Astrocyte (in vitro differentiated cells and primary cell): ENCODE data around the gene SH3TC2. TPM values are rescaled to one million over a fixed set of nuclear protein-coding genes. Genes with fewer than 3 reads are reported as not detected.

Experiments used
- DNase-seq: peaks from one replicate; pipeline ENCODE4 v3.0.0-alpha.2; 2010; ENCODE audit warnings: low read depth
- FAIRE-seq: peaks from 2 replicates; lab custom pipeline; 2011; peaks lifted over from hg19 to GRCh38; lab: Jason Lieb, UNC
- H2AFZ ChIP-seq: 2 replicates; pipeline ENCODE4 v1.6.0; 2012; ENCODE audit warnings: low read depth, low read length, inconsistent platforms
- H3K27ac ChIP-seq: 2 replicates; pipeline ENCODE4 v1.5.1; 2011; ENCODE audit warnings: low read depth, low read length, inconsistent platforms
- H3K27me3 ChIP-seq: 2 replicates; pipeline ENCODE4 v1.6.0; 2011; ENCODE audit warnings: low read length, inconsistent platforms; ENCODE audit not compliant: insufficient read depth
- H3K36me3 ChIP-seq: 2 replicates; pipeline ENCODE4 v1.5.1; 2011; ENCODE audit warnings: low read length, inconsistent platforms; ENCODE audit not compliant: insufficient read depth
- H3K4me1 ChIP-seq: 2 replicates; pipeline ENCODE4 v1.5.1; 2011; ENCODE audit warnings: low read length, inconsistent platforms; ENCODE audit not compliant: insufficient read depth
- H3K4me2 ChIP-seq: 2 replicates; pipeline ENCODE4 v1.6.0; 2012; ENCODE audit warnings: low read length, inconsistent platforms
- H3K4me3 ChIP-seq: 2 replicates; pipeline ENCODE4 v1.5.1; 2011; ENCODE audit warnings: low read depth, mild to moderate bottlenecking, low read length, inconsistent platforms; ENCODE audit not compliant: insufficient read depth
- H3K79me2 ChIP-seq: 2 replicates; pipeline ENCODE4 v1.6.0; 2012; ENCODE audit warnings: mild to moderate bottlenecking, low read length, inconsistent platforms; ENCODE audit not compliant: insufficient read depth
- H3K9ac ChIP-seq: 2 replicates; pipeline ENCODE4 v1.6.0; 2012; ENCODE audit warnings: mild to moderate bottlenecking, low read length, inconsistent platforms
- H3K9me3 ChIP-seq: 2 replicates; pipeline ENCODE4 v1.5.1; 2012; ENCODE audit warnings: low read depth, mild to moderate bottlenecking, low read length, inconsistent platforms; ENCODE audit not compliant: insufficient read depth
- H4K20me1 ChIP-seq: 2 replicates; pipeline ENCODE4 v1.6.0; 2012; ENCODE audit warnings: low read length, inconsistent platforms; ENCODE audit not compliant: insufficient read depth
- H3K27ac Mint-ChIP-seq: one replicate; pipeline ENCODE4 v1.8.0; 2021; ENCODE audit warnings: mild to moderate bottlenecking, mixed read lengths; ENCODE audit not compliant: unreplicated experiment
- H3K27me3 Mint-ChIP-seq: one replicate; pipeline ENCODE4 v1.8.0; 2021; ENCODE audit warnings: low read depth, mixed read lengths; ENCODE audit not compliant: unreplicated experiment
- H3K36me3 Mint-ChIP-seq: one replicate; pipeline ENCODE4 v1.8.0; 2021; ENCODE audit warnings: low read depth, mixed read lengths; ENCODE audit not compliant: unreplicated experiment
- H3K4me1 Mint-ChIP-seq: one replicate; pipeline ENCODE4 v1.8.0; 2021; ENCODE audit warnings: low read depth, mixed read lengths; ENCODE audit not compliant: unreplicated experiment
- H3K4me3 Mint-ChIP-seq: one replicate; pipeline ENCODE4 v1.8.0; 2021; ENCODE audit warnings: mild to moderate bottlenecking, moderate library complexity, mixed read lengths; ENCODE audit not compliant: unreplicated experiment
- H3K9me3 Mint-ChIP-seq: one replicate; pipeline ENCODE4 v1.8.0; 2021; ENCODE audit warnings: mild to moderate bottlenecking, mixed read lengths; ENCODE audit not compliant: unreplicated experiment
- CTCF ChIP-seq: IDR thresholded peaks from 2 replicates; pipeline ENCODE4 v1.5.1; 2011; ENCODE audit warnings: low read depth, mild to moderate bottlenecking, inconsistent platforms, low read length, moderate library complexity; ENCODE audit not compliant: insufficient read depth
- EZH2 ChIP-seq: IDR thresholded peaks from 2 replicates; pipeline ENCODE4 v1.6.1; 2012; ENCODE audit warnings: mild to moderate bottlenecking, low read length, inconsistent platforms; ENCODE audit not compliant: insufficient read depth
- total RNA-seq: library from RNA; stranded (reverse); gene quantifications from 2 replicates; pipeline ENCODE4 v1.2.1, GENCODE V29; 2021

Gene SH3TC2
- total RNA-seq, 1 donor from 2014 or later, result 2.6 TPM

DNA sequence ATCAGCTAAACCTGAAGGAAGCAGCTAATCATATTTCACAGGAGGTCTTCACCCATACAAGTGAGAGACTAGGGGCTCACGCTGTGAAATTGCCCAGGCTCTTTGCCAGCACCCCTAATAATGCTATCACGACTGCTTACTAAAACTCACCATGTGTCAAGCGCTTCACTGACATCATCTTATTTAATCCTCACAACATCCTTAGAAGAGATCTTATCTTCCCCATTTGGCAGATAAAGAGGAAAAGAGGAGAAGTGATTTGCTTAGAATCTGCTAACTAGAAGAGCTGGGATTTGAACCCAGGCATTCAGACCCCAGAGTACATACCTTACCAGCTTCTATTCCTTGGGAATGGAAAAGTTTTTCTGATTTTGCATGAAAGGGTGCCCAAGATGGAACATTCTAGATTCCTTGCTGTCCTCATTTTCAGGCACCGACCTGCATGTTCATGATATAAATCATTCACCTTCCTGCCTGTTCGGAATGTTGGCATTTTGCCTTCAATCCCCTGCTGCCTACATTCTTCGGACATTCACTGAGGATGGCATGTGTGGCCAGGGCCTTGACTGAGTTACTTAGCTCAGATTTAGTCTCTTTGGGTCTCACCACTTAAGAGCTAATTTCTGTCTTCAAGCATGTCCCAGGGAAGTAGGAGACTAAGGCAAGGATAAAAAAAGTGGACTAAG, 88.1 kb downstream of the SH3TC2 start:
- H3K36me3 ChIP-seq, result no peaks in the 10 kb centered on the region
- H3K4me1 Mint-ChIP-seq, result peaks cover 50% of the 10 kb centered on the region
- DNase-seq (no peak), FAIRE-seq (no peak)
- no peaks in the 10 kb centered on the region for H4K20me1 ChIP-seq
- no peak overlapping the region for H3K4me3 Mint-ChIP-seq
- H3K27ac Mint-ChIP-seq, result no peak overlapping the region
- H3K4me3 ChIP-seq, result no peak overlapping the region
- no peak overlapping the region for H3K9ac ChIP-seq
- H3K4me1 ChIP-seq, result peaks cover 39% of the 10 kb centered on the region
- H3K9me3 Mint-ChIP-seq, result no peaks in the 10 kb centered on the region
- no peaks in the 10 kb centered on the region for H3K79me2 ChIP-seq
- no peak overlapping the region for H2AFZ ChIP-seq
- TF ChIP-seq EZH2 (no peak), CTCF (no peak)
- H3K4me2 ChIP-seq, result no peak overlapping the region
- H3K27ac ChIP-seq, result no peak overlapping the region
- H3K9me3 ChIP-seq, result no peaks in the 10 kb centered on the region
- H3K27me3 Mint-ChIP-seq, result peaks cover 5% of the 10 kb centered on the region
- H3K27me3 ChIP-seq, result no peaks in the 10 kb centered on the region
- H3K36me3 Mint-ChIP-seq, result no peaks in the 10 kb centered on the region

GRCh38 chr5:148973455-148973854, 89.4 kb downstream of the SH3TC2 start:
- H3K27me3 Mint-ChIP-seq, result no peaks in the 10 kb centered on the region
- Histone ChIP-seq H3K4me3 (no peak overlapping the region), H3K4me2 (peak overlapping the region; percentile 52), H2AFZ (no peak overlapping the region), H3K27me3 (no peaks in the 10 kb centered on the region), H3K36me3 (no peaks in the 10 kb centered on the region), H4K20me1 (no peaks in the 10 kb centered on the region), H3K9ac (peak overlapping the region; percentile 58), H3K79me2 (no peaks in the 10 kb centered on the region), H3K27ac (peak overlapping the region; percentile 64), H3K4me1 (peaks cover 39% of the 10 kb centered on the region), H3K9me3 (no peaks in the 10 kb centered on the region)
- H3K9me3 Mint-ChIP-seq, result no peaks in the 10 kb centered on the region
- H3K4me1 Mint-ChIP-seq, result peaks cover 47% of the 10 kb centered on the region
- H3K4me3 Mint-ChIP-seq, result no peak overlapping the region
- no peak for FAIRE-seq
- no peak for DNase-seq
- H3K27ac Mint-ChIP-seq, result peak overlapping the region; percentile 95
- TF ChIP-seq EZH2 (no peak), CTCF (no peak)
- H3K36me3 Mint-ChIP-seq, result no peaks in the 10 kb centered on the region

DNA sequence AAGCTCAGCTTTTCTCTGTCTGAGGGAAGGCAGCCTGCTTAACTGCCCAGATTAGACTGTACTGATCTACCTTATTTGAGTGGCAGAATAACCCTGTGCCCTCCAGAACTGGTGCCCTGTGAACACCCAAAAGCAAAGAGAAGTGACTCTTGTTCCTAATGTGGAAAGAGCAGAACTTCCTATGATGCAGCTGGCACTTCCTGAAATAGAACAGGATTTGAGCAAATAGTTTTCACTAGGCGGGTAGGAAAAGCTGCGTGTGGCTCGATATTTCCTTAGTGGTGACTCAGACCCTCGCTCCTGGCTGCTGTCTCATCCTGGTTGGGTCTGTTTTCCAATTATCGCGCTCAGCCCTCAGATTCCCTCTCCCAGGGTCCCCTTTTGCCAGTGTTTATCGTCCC, 89.9 kb downstream of the SH3TC2 start:
- Histone ChIP-seq H3K79me2 (no peaks in the 10 kb centered on the region), H3K4me3 (no peak overlapping the region), H4K20me1 (no peaks in the 10 kb centered on the region), H3K27ac (peak overlapping the region; percentile 64), H3K9ac (peak overlapping the region; percentile 58), H2AFZ (peak overlapping the region; percentile 39), H3K27me3 (peaks cover 2% of the 10 kb centered on the region), H3K4me2 (peak overlapping the region; percentile 52), H3K4me1 (peaks cover 34% of the 10 kb centered on the region), H3K36me3 (no peaks in the 10 kb centered on the region), H3K9me3 (no peaks in the 10 kb centered on the region)
- peak; percentile 54 for FAIRE-seq
- peak; percentile 83 for DNase-seq
- no peak for TF ChIP-seq CTCF
- TF ChIP-seq EZH2, result no peak
- H3K27ac Mint-ChIP-seq, result peak overlapping the region; percentile 95
- no peaks in the 10 kb centered on the region for H3K27me3 Mint-ChIP-seq
- H3K9me3 Mint-ChIP-seq, result no peaks in the 10 kb centered on the region
- peaks cover 48% of the 10 kb centered on the region for H3K4me1 Mint-ChIP-seq
- no peak overlapping the region for H3K4me3 Mint-ChIP-seq
- H3K36me3 Mint-ChIP-seq, result no peaks in the 10 kb centered on the region
